Heart right ventricle (tissue), 16 donors: ENCODE results near the gene AQP12B. TPM values are rescaled to one million over a fixed set of nuclear protein-coding genes. Genes with fewer than 3 reads are reported as not detected.

ENCODE experiments used
- ATAC-seq, 8 donors: fragments of 200-7000 bp; cut with Tn5 transposase; one replicate each; pipeline ENCODE4 v1.9.1; 2020; ENCODE audit warnings: mild to moderate bottlenecking in 8 of 8, moderate library complexity in 8 of 8, moderate number of reproducible peaks in 1 of 8
- DNase-seq, 2 donors: peaks; one replicate each; pipeline ENCODE4 v3.0.0-alpha.2; 2020
- H3K27ac ChIP-seq, 10 donors: fragments of 200-600 bp; sonication (generic) in 2 of 10; one replicate each; pipeline versions ENCODE4 v1.5.0 to v1.8.0; 2020 to 2022; ENCODE audit warnings: mild to moderate bottlenecking in 3 of 10
- H3K27me3 ChIP-seq, 7 donors: fragments of 200-600 bp; one replicate each; pipeline ENCODE4 v1.8.0; 2021 to 2022; ENCODE audit warnings: mild to moderate bottlenecking in 2 of 7
- H3K36me3 ChIP-seq, 9 donors: fragments of 200-600 bp; sonication (generic) in 1 of 9; one replicate each; pipeline versions ENCODE4 v1.5.0 to v1.8.0; 2020 to 2022; ENCODE audit warnings: mild to moderate bottlenecking in 2 of 9
- H3K4me1 ChIP-seq, 9 donors: fragments of 200-600 bp; sonication (generic) in 1 of 9; one replicate each; pipeline versions ENCODE4 v1.5.0 to v1.8.0; 2020 to 2022; ENCODE audit warnings: mild to moderate bottlenecking in 4 of 9
- H3K4me3 ChIP-seq, 10 donors: fragments of 200-600 bp; sonication (generic) in 2 of 10; one replicate each; pipeline versions ENCODE4 v1.5.0 to v1.8.0; 2020 to 2022; ENCODE audit warnings: mild to moderate bottlenecking in 7 of 10, moderate library complexity in 2 of 10
- H3K9me3 ChIP-seq, 11 donors: fragments of 200-600 bp in 10 of 11; sonication (generic) in 2 of 11; one replicate each; pipeline versions ENCODE4 v1.5.0 to v1.8.0; 2013 to 2022; ENCODE audit warnings: mild to moderate bottlenecking in 2 of 11, control low read depth in 1 of 11, moderate library complexity in 1 of 11
- CTCF ChIP-seq, 9 donors: fragments of 200-600 bp; sonication (generic) in 2 of 9; IDR thresholded peaks; one replicate each; pipeline versions ENCODE4 v1.5.0 to v1.8.0; 2021 to 2022; ENCODE audit warnings: antibody characterized with exemption in 9 of 9, mild to moderate bottlenecking in 5 of 9, moderate library complexity in 1 of 9
- WGBS, 2 donors: extraction: QIAGEN DNeasy Blood & Tissue Kit; methylation state at CpG; one replicate each; pipeline ENCODE4 v1.1.7; 2013; ENCODE audit warnings: inconsistent platforms in 1 of 2; 5-methylcytosine and 5-hydroxymethylcytosine counted together
- intact Hi-C, 10 donors: fragments of 100-400 bp; cut with DNase I; formaldehyde crosslinking; loops; one replicate each; pipeline versions ENCODE4 v1.11.1 to v1.14.2; 2022
- polyA plus RNA-seq, 2 donors: library from polyadenylated mRNA; stranded (reverse); fragments of 200-250 nt; gene quantifications; one replicate each; pipeline ENCODE4 v1.2.3, GENCODE V29; 2013
- total RNA-seq, 10 donors: library from RNA; stranded (reverse); fragmentation: NEBNext Ultra II Directional in 3 of 10; extraction: Animal tissue kit (Norgen Biotek cat#: 25700) in 3 of 10; gene quantifications; one replicate each; pipeline versions ENCODE4 v1.2.1 to v1.2.4, GENCODE V29; 2021 to 2023
- donor health status: Arrhythmogenic right ventricular cardiomyopathy.
- donor health status: ischemic (EF 13 %, LVEDD 7.1; RV severe dilation, severe dysfunction).
- donor health status: healthy with polysubstance abuse.
- donor health status: DM: no; HTN: yes; CAD: no.
- donor health status: DM: no; HTN: no; CAD: no.
- donor health status: ischemic (EF 25% LVEDD 6.9; RV normal size, moderate dysfunction).
- donor health status: ischemic (EF 25% LVEDD 5.7; RV mildly dilated, moderate dysfunction).
- donor health status: healthy.
- donor health status: DM: yes; HTN: yes; CAD: no.
- donor health status: Ischemic cardiomyopathy.
- donor health status: ischemic (EF 35%, LVEDD 5.7; RV mildly dilated, moderate dysfunction).
- donor health status: nonischemic (EF 11% LVEDD 7.7; RV severe dilation, severe dysfunction).
- donor health status: DM: yes; HTN: yes; CAD: no.
- donor health status: PGD.
- donor health status: ischemic (EF 29% LVEDD 5.4; RV normal size, mild dysfunction).
- donor health status: nonischemic (EF 23%, LVEDD 6.1; RV moderate dilation, normal function).

The AQP12B gene
- total and polyA plus RNA-seq, 12 donors, result 0.03 TPM; not detected in 11

- Histone ChIP-seq H3K4me3 (no peak overlapping the region), H3K27me3 (peaks cover 0 to 61% (median 0%) of the 10 kb centered on the region in 7 donors), H3K9me3 (no peaks in the 10 kb centered on the region), H3K36me3 (no peaks in the 10 kb centered on the region), H3K27ac (no peak overlapping the region), H3K4me1 (no peaks in the 10 kb centered on the region)
- 86 to 89% methylated on average over 31 of the region's 31 CpGs for WGBS, 2 donors
- ATAC-seq (no peak), DNase-seq (no peak)
- intact Hi-C loops, result loop anchor here in 1 of 10 donors (10.0 kb wide), 1 partner anchor 213 kb away; no protein-coding TSS in a partner anchor
- TF ChIP-seq CTCF (IDR thresholded peaks at IDR 0.05), result no peak
Observed at GRCh38 chr2:240717681-240718581, 35.2 kb upstream of the AQP12B start.

GRCh38 chr2:240717181-240717641 is 34.5 kb upstream of the AQP12B start:
- H3K4me1 ChIP-seq, result no peaks in the 10 kb centered on the region
- no peak overlapping the region for H3K4me3 ChIP-seq
- WGBS, 2 donors, result 79 to 87% methylated on average over 17 to 18 of the region's 18 CpGs
- no peak for ATAC-seq
- H3K36me3 ChIP-seq, result no peaks in the 10 kb centered on the region
- DNase-seq, result no peak
- H3K27ac ChIP-seq, result no peak overlapping the region
- peaks cover 0 to 59% (median 0%) of the 10 kb centered on the region in 7 donors for H3K27me3 ChIP-seq
- intact Hi-C loops, result loop anchor here in 1 of 10 donors (10.0 kb wide), 1 partner anchor 212 kb away; no protein-coding TSS in a partner anchor
- H3K9me3 ChIP-seq, result no peaks in the 10 kb centered on the region
- TF ChIP-seq CTCF (IDR thresholded peaks at IDR 0.05), result no peak

- Histone ChIP-seq H3K27me3 (peaks cover 0 to 62% (median 0%) of the 10 kb centered on the region in 7 donors), H3K4me1 (no peaks in the 10 kb centered on the region), H3K9me3 (no peaks in the 10 kb centered on the region), H3K36me3 (no peaks in the 10 kb centered on the region), H3K27ac (no peak overlapping the region), H3K4me3 (no peak overlapping the region)
- intact Hi-C loops, result loop anchor here in 1 of 10 donors (10.0 kb wide), 1 partner anchor 211 kb away; no protein-coding TSS in a partner anchor
- WGBS, 2 donors, result 88 to 90% methylated on average over 23 of the region's 23 CpGs
- ATAC-seq, result no peak
- DNase-seq, result no peak
- no peak for TF ChIP-seq CTCF (IDR thresholded peaks at IDR 0.05)
Observed at GRCh38 chr2:240716130-240716798, 33.6 kb upstream of the AQP12B start.
